MV-4-11 (cell line): ENCODE measurements around the gene SPTLC1.
"Not testable (repeated sequence)": the region's sequence is repeated elsewhere in the genome, so short reads cannot be mapped to it uniquely, and the experiment has no call there.

Experiments
- DNase-seq: peaks from one replicate; lab custom pipeline; 2025; lab: John Stamatoyannopoulos, UW

The SPTLC1 gene

DNA sequence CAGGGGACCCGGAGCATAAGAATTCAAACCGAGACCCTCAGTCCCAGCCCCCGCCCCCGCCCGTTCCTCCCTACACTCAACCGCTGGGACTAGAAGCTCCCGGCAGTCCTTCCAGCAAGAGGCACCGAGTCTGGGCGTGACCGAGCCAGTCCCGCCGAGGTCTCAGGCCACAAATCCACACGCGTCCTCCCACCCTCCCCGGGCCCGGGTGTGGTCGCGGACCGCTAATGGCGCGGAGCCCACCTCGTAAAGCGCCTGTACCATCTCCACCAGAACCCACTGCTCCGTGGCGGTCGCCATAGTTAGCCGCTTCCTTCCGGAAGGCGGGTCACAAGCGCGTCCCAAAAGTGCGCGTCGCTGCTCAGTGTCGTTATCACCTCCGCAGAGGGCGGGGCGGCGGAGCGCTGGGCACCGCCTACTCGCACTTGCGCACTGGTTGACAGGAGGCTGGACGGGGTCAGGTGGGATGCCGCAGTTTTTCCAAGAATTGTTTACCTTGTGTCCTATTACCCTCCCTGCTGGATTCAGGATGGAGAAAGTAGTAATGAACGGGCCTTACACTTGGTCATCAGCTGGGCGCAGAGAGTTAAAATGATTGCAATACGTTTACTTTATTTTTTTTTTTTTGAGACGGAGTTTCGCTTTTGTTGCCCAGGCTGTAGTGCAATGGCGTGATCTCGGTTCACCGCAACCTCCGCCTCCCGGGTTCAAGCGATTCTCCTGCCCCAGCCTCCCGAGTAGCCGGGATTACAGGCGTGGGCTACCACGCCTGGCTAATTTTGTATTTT lies at the start of gene SPTLC1:
Gene SPTLC1, minus strand, starts transcription at position 343 of the 788 bp plus-strand sequence. Its CDS starts 43 bp downstream, at position 300.
- DNase-seq = peak; percentile 91

DNA sequence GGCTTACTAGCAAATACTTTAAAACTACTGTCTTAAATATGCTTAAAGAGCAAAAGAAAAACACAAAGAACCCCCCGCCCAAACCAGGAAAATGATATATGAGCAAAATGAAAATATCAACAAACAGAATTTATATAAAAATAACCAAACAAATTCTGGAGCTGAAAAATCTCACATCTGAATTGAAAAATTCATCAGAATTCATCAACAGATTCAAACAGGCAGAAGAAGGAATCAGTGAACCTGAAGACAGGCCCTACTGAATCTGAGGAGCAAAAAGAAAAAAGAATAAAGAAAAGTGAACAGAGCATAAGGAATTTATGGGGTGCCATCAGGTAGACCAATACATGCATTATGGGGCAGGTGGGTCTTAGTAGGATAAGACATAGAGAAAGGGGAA lies 49.8 kb upstream of the SPTLC1 start:
- DNase-seq = no peak

GRCh38 chr9:92164490-92164889 lies 49.3 kb upstream of the SPTLC1 start:
- peak; percentile 25 for DNase-seq

GRCh38 chr9:92163276-92163675 lies 48.1 kb upstream of the SPTLC1 start:
- no peak for DNase-seq

GRCh38 chr9:92160786-92161185 lies 45.6 kb upstream of the SPTLC1 start:
- no peak for DNase-seq

- DNase-seq = no peak
These were observed 43.8 kb upstream of the SPTLC1 start for GRCh38 chr9:92159058-92159457.

- no peak for DNase-seq
These were observed 42.9 kb upstream of the SPTLC1 start for GRCh38 chr9:92158097-92158601.

DNA sequence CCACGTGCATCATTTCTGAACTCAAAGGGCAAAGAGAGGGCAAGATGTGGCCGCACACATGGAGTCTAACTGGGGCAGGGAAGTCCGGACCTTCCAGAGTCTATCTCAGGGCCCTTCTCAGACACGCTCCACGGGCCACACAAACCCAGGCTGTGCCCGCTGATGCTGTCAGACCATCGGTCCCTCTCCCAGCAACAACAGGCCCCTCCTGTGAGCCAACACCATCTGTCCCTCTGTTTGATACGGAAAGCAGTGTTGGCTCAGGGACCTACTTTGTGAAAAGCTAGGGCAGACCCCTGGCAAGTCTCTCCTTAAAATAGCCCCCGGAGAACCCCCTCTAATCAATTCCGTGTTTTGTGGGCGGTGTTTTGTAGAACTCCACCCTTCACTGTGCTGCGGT lies 40.5 kb upstream of the SPTLC1 start:
- not testable (repeated sequence) for DNase-seq

DNA sequence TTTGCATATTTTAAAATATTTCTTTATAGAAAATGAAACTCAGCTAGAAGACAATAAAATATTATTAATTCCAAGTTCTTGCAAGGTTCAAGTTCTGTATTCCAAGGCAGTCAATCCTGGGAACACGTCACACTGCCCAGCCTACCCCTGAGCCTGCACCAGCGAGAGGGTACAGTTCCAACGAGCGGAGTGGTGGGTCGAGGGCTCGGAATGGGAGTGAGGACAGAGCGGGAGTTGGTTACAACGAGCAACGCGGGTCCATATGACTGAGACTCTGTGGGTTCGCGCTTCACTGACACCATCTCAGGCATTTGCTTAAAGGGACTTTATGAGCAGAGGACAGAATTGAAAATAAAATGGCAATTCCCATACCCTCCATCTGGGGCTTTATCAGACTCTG lies 40.0 kb upstream of the SPTLC1 start:
- no peak for DNase-seq

DNA sequence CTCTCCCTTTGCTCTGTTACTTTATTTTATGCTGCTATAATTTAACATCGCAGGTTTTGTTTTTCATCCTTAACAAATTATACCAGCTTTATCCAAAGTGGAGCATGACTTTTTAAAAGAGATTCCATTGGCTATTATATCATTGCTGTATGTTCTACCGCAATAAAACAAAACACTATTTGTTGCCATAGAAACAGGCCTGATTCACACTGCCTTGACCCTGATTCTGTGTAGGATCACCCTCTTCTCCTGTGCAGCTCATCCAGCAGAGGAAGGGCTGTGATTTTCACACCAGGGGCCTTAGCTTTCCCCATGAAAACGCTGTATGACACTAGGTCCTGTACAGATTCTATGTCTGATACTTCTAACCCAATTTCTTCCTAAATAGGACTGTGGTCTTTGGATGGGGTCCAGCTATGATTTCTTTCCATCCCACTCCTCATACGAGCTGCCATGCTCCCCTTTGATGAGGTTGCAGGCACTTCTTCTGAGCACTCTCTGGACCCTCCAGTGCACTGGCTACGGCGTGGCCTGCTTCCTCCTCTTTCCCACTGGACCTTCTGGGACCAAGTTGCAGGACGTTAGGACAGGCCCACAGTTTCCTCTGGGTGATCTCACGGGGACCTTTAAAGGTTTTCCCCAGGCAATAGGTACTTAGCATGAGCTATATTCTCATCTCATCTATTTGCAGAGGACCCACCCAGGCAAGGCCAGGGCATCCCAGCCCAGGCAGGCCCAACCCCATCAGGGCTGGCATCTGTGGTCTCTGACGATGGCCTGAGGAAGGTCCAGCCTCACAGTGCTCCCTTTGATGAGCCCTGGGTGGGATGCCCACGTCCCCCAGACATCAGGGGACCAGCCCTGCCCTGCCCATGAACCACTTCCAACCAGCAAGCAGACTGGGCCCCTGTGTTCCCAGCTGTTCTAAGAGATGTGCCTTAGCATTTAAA lies 38.5 kb upstream of the SPTLC1 start:
- not testable (repeated sequence) for DNase-seq

DNA sequence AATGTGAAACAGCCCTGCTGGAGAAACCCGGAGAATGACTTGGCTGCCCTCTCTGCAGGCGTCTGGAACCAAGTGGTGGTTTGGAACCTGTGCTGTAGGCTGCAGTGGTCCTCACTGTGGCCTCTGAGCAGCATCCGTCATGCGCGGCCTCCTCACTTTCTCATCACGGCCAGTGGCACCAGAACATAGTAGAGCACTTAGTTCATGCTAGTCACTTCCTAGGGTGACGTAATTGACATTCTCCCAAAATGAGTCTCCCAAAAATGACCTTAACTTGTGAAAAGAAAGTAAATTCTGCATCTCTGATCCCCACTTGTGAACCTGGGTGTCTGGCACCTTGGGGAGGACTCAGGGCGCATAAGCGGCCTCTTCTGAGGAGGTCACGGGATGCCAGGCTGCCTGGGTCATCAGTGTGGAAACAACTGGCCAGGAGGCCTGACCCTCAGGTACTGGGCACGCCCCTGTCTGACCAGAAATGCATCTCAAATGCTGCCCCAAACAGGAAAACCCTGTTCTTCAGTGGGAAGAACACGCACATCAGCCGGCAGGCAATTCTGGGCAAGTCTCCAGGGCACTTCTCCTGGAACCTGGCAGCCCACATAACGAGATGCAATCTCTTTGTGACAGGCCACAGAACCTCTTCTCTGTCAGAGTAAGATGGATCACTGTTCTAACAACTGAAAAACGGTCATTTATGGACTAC lies 36.6 kb upstream of the SPTLC1 start:
- DNase-seq = peak; percentile 14

- DNase-seq = not testable (repeated sequence)
These were observed 35.6 kb upstream of the SPTLC1 start for GRCh38 chr9:92150501-92151470.

DNA sequence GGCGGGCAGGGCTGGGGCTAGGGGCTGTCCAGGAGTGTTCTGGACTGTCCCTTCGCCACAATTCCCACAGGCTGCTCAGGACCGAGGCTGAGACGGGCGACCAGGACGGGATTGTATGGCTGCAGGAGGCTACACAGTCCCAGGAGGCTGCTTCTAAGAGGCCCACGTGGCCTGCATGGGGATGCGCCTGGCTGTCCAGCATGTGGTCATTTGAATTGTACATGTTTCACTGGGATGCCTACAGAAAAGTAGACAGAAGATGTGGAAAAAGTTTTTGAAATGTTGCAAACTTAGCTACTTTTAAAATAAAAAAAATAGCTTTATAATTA lies 32.6 kb upstream of the SPTLC1 start:
- no peak for DNase-seq

GRCh38 chr9:92147030-92147851 lies 32.0 kb upstream of the SPTLC1 start:
- DNase-seq = peak; percentile 85

DNA sequence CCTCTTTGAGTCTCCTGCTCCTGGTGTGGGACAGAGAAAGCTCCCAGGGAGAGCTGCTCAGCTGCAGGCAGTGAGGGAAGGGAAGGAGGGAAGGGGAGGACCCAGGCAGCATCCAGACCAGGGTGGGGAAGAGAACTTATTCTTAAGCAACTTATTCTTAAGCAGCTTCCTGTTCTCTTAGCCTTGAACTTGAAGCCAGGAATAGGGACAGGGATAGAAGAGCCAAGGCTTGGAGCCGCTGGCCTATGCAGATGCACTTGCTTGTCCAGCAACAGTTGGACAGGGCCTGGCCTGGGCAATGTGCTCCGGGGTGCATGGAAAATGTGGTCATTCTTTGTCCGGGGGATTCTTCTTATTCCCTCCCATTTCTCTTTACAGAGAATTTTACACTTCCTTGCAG lies 31.4 kb upstream of the SPTLC1 start:
- DNase-seq = peak; percentile 48

DNA sequence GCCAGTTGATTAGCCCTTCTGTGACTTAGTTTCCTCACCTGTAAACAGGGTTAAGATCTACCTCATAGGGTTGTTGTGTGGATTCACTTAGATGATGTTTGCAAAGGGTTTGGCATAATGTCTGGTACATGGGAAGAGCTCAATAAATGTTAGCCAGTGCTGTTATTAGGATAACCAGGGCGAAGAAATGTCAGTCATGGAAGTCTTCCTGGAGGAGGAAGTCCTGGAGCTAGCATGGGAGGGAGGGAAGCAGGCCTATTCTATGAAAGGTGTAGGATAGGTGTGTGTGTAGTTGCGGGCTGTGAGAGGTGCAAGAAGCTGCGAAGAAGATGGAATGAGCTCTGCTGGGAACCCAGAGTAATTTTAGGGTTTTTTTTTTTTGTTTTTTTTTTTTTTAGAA lies 30.6 kb upstream of the SPTLC1 start:
- not testable (repeated sequence) for DNase-seq

GRCh38 chr9:92142329-92142728 lies 27.1 kb upstream of the SPTLC1 start:
- DNase-seq = no peak

GRCh38 chr9:92141144-92142129 lies 26.2 kb upstream of the SPTLC1 start:
- DNase-seq = no peak

DNA sequence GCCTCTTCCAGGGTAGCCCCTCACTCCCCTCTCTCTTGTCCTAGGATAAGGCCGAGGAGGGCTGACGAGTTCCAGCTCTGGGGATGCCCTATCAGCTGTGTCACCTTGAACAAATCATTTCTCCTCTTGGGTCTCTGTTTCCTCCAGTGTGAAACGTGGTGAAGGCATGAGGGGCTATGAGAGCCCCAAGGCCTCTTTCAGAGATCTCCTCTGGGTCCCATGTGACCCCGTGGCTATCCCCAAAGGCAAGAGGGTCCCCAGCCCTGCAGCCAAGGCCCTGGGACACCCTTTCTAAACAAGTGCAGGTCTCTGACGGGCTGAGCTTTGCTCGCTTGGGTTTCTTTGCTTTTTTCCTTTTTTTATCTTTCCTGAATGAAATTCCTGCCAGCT lies 25.5 kb upstream of the SPTLC1 start:
- no peak for DNase-seq
